D721Med (cell line): Measurements from ENCODE around the gene SAFB.

Experiments
- DNase-seq: peaks from one replicate; pipeline ENCODE4 v3.0.0; 2011; ENCODE audit warnings: low spot score; ENCODE audit not compliant: insufficient read length
- FAIRE-seq: peaks from 2 replicates; lab custom pipeline; 2011; peaks lifted over from hg19 to GRCh38; lab: Jason Lieb, UNC
- CTCF ChIP-seq: IDR thresholded peaks from 2 replicates; pipeline ENCODE4 v1.5.1; 2012; ENCODE audit warnings: mild to moderate bottlenecking, control low read depth; ENCODE audit not compliant: insufficient read depth; ENCODE audit errors: missing control alignments

SAFB gene

GRCh38 chr19:5590151-5590864, 32.6 kb upstream of the SAFB start:
- DNase-seq = no peak
- FAIRE-seq = no peak
- no peak for TF ChIP-seq CTCF

DNA sequence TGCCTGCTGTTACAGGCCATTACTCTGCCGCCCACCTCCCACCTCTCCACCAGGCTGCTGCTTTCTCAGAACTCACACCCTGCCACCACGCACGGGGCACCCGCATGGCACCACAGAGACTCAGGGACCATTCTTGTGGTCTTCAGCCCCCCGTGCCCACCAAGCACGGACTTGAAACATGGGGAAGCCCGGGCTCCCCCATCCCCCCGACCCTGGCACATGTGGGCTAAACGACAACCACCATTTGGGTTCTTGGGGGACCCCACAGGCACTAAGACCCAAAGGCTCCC, 32.1 kb upstream of the SAFB start:
- TF ChIP-seq CTCF = no peak
- no peak for FAIRE-seq
- no peak for DNase-seq

DNA sequence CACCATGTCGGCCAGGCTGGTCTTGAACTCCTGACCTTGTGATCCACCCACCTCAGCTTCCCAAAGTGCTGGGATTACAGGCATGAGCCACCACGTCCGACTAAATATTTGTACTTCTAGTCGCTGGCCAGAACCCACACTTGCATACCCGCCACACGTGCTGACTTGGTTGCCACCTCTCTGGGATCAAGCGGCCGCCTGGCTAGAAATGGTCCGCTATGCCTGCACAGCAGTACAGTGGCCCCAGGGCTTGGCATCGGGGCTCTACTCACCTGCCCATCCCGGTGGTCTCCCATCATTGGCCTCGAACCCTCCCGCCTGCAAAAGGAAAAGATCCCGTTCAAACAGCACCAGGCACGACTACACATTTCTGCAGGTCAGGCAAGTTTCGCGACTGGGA, 31.4 kb upstream of the SAFB start:
- no peak for TF ChIP-seq CTCF
- DNase-seq = no peak
- FAIRE-seq = no peak

DNA sequence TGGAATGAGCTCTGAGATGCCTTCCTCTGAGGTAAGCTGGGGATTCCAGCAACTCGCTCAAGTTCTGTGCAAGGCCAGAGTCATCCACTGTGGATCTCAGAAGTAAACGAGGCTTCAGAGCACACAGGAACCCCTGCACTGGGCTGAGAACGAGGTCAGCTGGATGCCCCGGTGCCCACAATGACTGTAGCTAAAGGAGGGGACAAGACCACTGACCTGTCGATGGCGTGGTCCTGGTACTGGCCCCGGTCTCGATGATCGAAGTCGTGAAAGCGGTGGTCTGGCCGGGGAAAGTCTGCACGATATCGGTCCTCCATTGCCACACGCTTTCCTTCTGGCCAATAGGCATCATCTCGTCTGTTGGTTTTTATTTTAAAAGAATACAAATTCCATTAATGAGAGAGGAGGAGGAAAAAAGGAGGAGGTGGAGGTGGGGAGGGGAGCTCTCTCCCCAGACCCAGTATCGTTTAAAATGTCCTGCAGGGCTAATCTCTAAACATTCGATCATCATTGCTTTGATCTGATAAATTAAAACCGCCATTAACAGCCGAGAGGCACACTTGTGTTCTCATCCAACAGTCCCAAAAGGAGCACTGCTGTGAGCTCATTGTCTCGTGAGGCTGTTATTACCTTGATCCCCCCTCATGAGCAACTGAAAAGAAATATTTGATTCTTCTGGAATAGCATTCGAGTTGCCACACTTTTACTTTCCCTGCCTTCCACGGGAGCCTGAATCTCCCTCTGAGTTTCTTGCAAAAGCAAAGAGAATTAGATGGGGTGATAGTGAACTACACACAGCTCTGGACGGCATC, 30.1 kb upstream of the SAFB start:
- no peak for DNase-seq
- TF ChIP-seq CTCF = no peak
- FAIRE-seq = no peak

DNA sequence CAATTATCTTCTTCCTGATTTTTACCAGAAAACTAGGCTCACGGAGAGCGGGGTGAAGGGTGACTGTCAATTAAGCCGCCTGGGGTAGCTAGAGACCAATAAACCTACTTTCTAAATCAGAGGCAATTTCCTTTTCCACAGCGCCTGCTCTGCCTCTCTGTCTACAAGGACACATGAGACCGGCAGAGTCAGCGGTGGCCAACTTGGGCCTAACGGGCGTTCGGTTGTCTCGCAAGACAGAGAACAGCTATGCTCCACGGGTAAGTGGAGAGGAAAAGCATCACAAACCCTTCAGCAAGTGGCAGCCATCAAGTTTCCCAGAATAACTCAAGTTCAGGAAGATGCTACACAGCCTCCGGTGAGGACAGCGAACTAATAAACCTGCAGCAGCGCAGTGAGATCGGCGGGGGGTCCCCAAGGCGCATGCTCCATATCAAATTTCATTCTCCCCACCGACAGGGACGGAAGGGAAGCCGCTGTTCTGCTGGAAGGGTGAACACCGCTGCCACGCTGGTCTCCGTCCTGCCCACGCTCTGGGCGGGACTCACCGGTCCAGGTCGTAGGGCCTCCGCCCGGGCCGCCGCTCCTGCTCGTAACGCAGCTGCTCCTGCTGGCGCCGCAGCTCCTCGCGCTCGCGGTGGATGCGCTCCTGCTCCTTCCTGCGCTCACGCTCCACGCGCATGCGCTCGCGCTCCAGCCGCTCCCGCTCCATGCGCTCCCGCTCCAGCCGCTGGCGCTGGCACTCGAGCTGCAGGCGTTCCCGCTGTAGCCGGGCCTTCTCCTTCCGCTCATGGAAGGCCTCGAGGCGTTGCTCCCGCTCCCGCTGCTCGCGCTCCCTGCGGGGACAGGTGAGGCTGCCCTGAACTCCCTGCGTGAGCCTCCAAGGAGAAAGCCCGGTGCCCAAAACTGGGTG, 29.3 kb upstream of the SAFB start:
- DNase-seq (no peak), FAIRE-seq (no peak)
- no peak for TF ChIP-seq CTCF

GRCh38 chr19:5594521-5594950, 28.3 kb upstream of the SAFB start:
- TF ChIP-seq CTCF = no peak
- DNase-seq = no peak
- no peak for FAIRE-seq
